GM23338 (cell line): ENCODE results near the gene FAM168A. TPM values are rescaled to one million over a fixed set of nuclear protein-coding genes. Genes with fewer than 3 reads are reported as not detected.

Experiments
- ATAC-seq: fragments of 200-7000 bp; cut with Tn5 transposase; 3 replicates; pipeline ENCODE4 v1.9.1; 2020
- DNase-seq: peaks from one replicate; pipeline ENCODE4 v3.0.0-alpha.2; 2015; ENCODE audit warnings: low spot score
- H2AFZ ChIP-seq: fragments of 200-600 bp; sonication (generic); 2 replicates; pipeline ENCODE4 v1.8.0; 2016; ENCODE audit warnings: antibody characterized with exemption, mild to moderate bottlenecking, moderate library complexity
- H3F3A ChIP-seq: fragments of 200-600 bp; sonication (generic); replicated peaks from 2 replicates; pipeline ENCODE4 v1.8.0; 2017; ENCODE audit warnings: antibody characterized with exemption, mixed run types, low read depth
- H3K27ac ChIP-seq: fragments of 200-600 bp; sonication (generic); 2 replicates; pipeline ENCODE4 v1.6.1; 2016; ENCODE audit warnings: low read depth
- H3K27me3 ChIP-seq: fragments of 200-600 bp; sonication (generic); 2 replicates; pipeline ENCODE4 v1.8.0; 2016; ENCODE audit warnings: mild to moderate bottlenecking, mixed run types, moderate library complexity; ENCODE audit not compliant: insufficient read depth
- H3K36me3 ChIP-seq: fragments of 200-600 bp; sonication (generic); 2 replicates; pipeline ENCODE4 v1.8.0; 2016; ENCODE audit warnings: mild to moderate bottlenecking; ENCODE audit not compliant: insufficient read depth
- H3K4me1 ChIP-seq: fragments of 200-600 bp; sonication (generic); 2 replicates; pipeline ENCODE4 v1.8.0; 2016; ENCODE audit warnings: mild to moderate bottlenecking, moderate library complexity; ENCODE audit not compliant: insufficient read depth
- H3K4me2 ChIP-seq: fragments of 200-600 bp; sonication (generic); 2 replicates; pipeline ENCODE4 v1.7.1; 2017; ENCODE audit warnings: mixed run types
- H3K4me3 ChIP-seq: fragments of 200-600 bp; sonication (generic); 2 replicates; pipeline ENCODE4 v1.6.1; 2016; ENCODE audit warnings: mixed run types
- H3K79me2 ChIP-seq: fragments of 200-600 bp; sonication (generic); replicated peaks from 2 replicates; pipeline ENCODE4 v1.8.0; 2017; ENCODE audit warnings: mild to moderate bottlenecking; ENCODE audit not compliant: insufficient read depth
- H3K9me2 ChIP-seq: fragments of 200-600 bp; sonication (generic); 2 replicates; pipeline ENCODE4 v1.8.0; 2017; ENCODE audit not compliant: insufficient read depth
- H4K20me1 ChIP-seq: fragments of 200-600 bp; sonication (generic); replicated peaks from 2 replicates; pipeline ENCODE4 v1.8.0; 2017; ENCODE audit warnings: mild to moderate bottlenecking; ENCODE audit not compliant: insufficient read depth
- H3K27ac Mint-ChIP-seq: 2 replicates; pipeline ENCODE4 v1.8.0; 2020; ENCODE audit warnings: inconsistent platforms, mild to moderate bottlenecking, moderate library complexity, mixed read lengths
- H3K27me3 Mint-ChIP-seq: 3 replicates; pipeline ENCODE4 v1.8.0; 2022; ENCODE audit warnings: low read depth, mild to moderate bottlenecking, moderate library complexity, mixed read lengths, inconsistent platforms; ENCODE audit not compliant: insufficient read depth, poor library complexity
- H3K36me3 Mint-ChIP-seq: 3 replicates; pipeline ENCODE4 v1.8.0; 2021; ENCODE audit warnings: low read depth, mild to moderate bottlenecking, inconsistent platforms, moderate library complexity, mixed read lengths
- H3K4me1 Mint-ChIP-seq: 3 replicates; pipeline ENCODE4 v1.8.0; 2020; ENCODE audit warnings: mild to moderate bottlenecking, inconsistent platforms, mixed read lengths
- H3K4me3 Mint-ChIP-seq: 3 replicates; pipeline ENCODE4 v1.8.0; 2021; ENCODE audit warnings: moderate library complexity, mild to moderate bottlenecking, inconsistent platforms, mixed read lengths
- H3K9me3 Mint-ChIP-seq: 3 replicates; pipeline ENCODE4 v1.8.0; 2020; ENCODE audit warnings: moderate library complexity, mild to moderate bottlenecking, inconsistent platforms, mixed read lengths
- CREB1 ChIP-seq: fragments of 250-450 bp; sonication (Bioruptor Pico); IDR thresholded peaks from 2 replicates; pipeline ENCODE4 v1.5.0; 2020; ENCODE audit warnings: low read depth, mild to moderate bottlenecking, moderate library complexity
- CTCF ChIP-seq, 2 experiments: fragments of 200-600 bp in 1 of 2; sonication (generic) in 1 of 2; conservative IDR thresholded peaks; 2 replicates each; pipeline versions ENCODE4 v1.5.1 to v1.6.1; 2016 to 2017; ENCODE audit warnings: antibody characterized with exemption in 2 of 2, low read depth in 2 of 2, mild to moderate bottlenecking in 2 of 2, moderate library complexity in 1 of 2
- ETS1 ChIP-seq: IDR thresholded peaks from 2 replicates; pipeline ENCODE4 v1.6.1; 2016; ENCODE audit warnings: antibody characterized with exemption
- EZH2phosphoT487 ChIP-seq: fragments of 200-600 bp; sonication (generic); IDR thresholded peaks from one replicate; pipeline ENCODE4 v1.8.1; 2018; ENCODE audit warnings: antibody characterized with exemption; ENCODE audit not compliant: unreplicated experiment
- JUNB ChIP-seq: IDR thresholded peaks from one replicate; pipeline ENCODE4 v1.6.1; 2016; ENCODE audit warnings: antibody characterized with exemption; ENCODE audit not compliant: unreplicated experiment
- NANOG ChIP-seq: IDR thresholded peaks from 2 replicates; pipeline ENCODE4 v1.6.1; 2016; ENCODE audit warnings: antibody characterized with exemption, borderline replicate concordance
- ZNF331 ChIP-seq: fragments of 250-450 bp; sonication (Bioruptor Pico); IDR thresholded peaks from 2 replicates; pipeline ENCODE4 v1.5.0; 2020; ENCODE audit warnings: low read depth, mild to moderate bottlenecking, moderate library complexity
- ZNF462 ChIP-seq: fragments of 250-450 bp; sonication (Bioruptor Pico); IDR thresholded peaks from 2 replicates; pipeline ENCODE4 v1.5.0; 2020; ENCODE audit warnings: mild to moderate bottlenecking, moderate library complexity
- polyA plus RNA-seq: library from polyadenylated mRNA; unstranded; fragments of >200 nt; fragmentation: Nextera tagmentation; extraction: Ambion mirVana; gene quantifications from 2 replicates; pipeline ENCODE4 v1.2.1, GENCODE V29; 2016
- total RNA-seq: library from RNA; depleted of rRNA; stranded (reverse); fragments of >200 nt; shearing (Covaris generic); gene quantifications from 2 replicates; pipeline ENCODE4 v1.2.3, GENCODE V29; 2014

The FAM168A gene
- total and polyA plus RNA-seq, 2 experiments from 2014 or later: 8.0 to 20.3 TPM

GRCh38 chr11:73509188-73509587 lies 88.7 kb downstream of the FAM168A start:
- Histone ChIP-seq H3K27ac (no peak overlapping the region), H3K4me2 (no peak overlapping the region), H3K27me3 (no peaks in the 10 kb centered on the region), H3F3A (no peaks in the 10 kb centered on the region), H3K9me2 (no peaks in the 10 kb centered on the region), H3K4me3 (no peak overlapping the region), H3K79me2 (peaks cover 26% of the 10 kb centered on the region; the same call in 1 of the 2 replicates), H4K20me1 (no peaks in the 10 kb centered on the region), H2AFZ (no peak overlapping the region), H3K4me1 (no peaks in the 10 kb centered on the region), H3K36me3 (no peaks in the 10 kb centered on the region)
- Mint-ChIP-seq H3K9me3 (peaks cover 1% of the 10 kb centered on the region), H3K4me3 (no peak overlapping the region), H3K27me3 (no peaks in the 10 kb centered on the region), H3K4me1 (no peaks in the 10 kb centered on the region), H3K36me3 (peaks cover 16% of the 10 kb centered on the region), H3K27ac (no peak overlapping the region)
- no peak for ATAC-seq
- TF ChIP-seq CTCF (conservative IDR thresholded peaks at IDR 0.05; ENCODE audit: low read depth in 2 of 2): no peak
- no peak for TF ChIP-seq ZNF331 (CRISPR knock-in tag)
- TF ChIP-seq NANOG: no peak
- TF ChIP-seq JUNB: no peak
- TF ChIP-seq CREB1 (CRISPR knock-in tag): no peak
- no peak for DNase-seq

- Mint-ChIP-seq H3K27ac (no peak overlapping the region), H3K4me3 (no peak overlapping the region), H3K4me1 (no peaks in the 10 kb centered on the region), H3K9me3 (peaks cover 8% of the 10 kb centered on the region), H3K36me3 (peaks cover 23% of the 10 kb centered on the region), H3K27me3 (no peaks in the 10 kb centered on the region)
- no peak overlapping the region for H2AFZ ChIP-seq
- no peak overlapping the region for H3K27ac ChIP-seq
- no peak overlapping the region for H3K4me2 ChIP-seq
- H3K79me2 ChIP-seq: peaks cover 32% of the 10 kb centered on the region; the same call in 1 of the 2 replicates
- no peaks in the 10 kb centered on the region for H3K9me2 ChIP-seq
- H3K27me3 ChIP-seq: no peaks in the 10 kb centered on the region
- no peaks in the 10 kb centered on the region for H3K4me1 ChIP-seq
- H3K36me3 ChIP-seq: no peaks in the 10 kb centered on the region
- H3F3A ChIP-seq: no peaks in the 10 kb centered on the region
- no peak for ATAC-seq
- H3K4me3 ChIP-seq: no peak overlapping the region
- DNase-seq: no peak
- H4K20me1 ChIP-seq: no peaks in the 10 kb centered on the region; the same call in 1 of the 2 replicates
- TF ChIP-seq ETS1: no peak
- TF ChIP-seq ZNF462: no peak
- TF ChIP-seq EZH2phosphoT487: no peak
These were observed 89.4 kb downstream of the FAM168A start for GRCh38 chr11:73508243-73509176.
